ENCODE data around the gene ERBB4. TPM values are rescaled to one million over a fixed set of nuclear protein-coding genes. Genes with fewer than 3 reads are reported as not detected.

Gene ERBB4
- total and polyA plus RNA-seq, 2 of the 8 experiments (the other 6 are each of a cell fraction or from before 2014, with no cell fraction given): 0.34 to 1.3 TPM

GRCh38 chr2:212520340-212520739 lies 18.3 kb downstream of the ERBB4 start:
- H2AFZ ChIP-seq (ENCODE audit: low read length): no peak overlapping the region
- POLR2A ChIA-PET (ENCODE audit: partially characterized antibody): no interaction called here
- H3K27me3 ChIP-seq (replicated peaks in 1 of 4; ENCODE audit: control insufficient read depth in 3 of 4, extremely low read depth in 1 of 4, insufficient read depth in 3 of 4, low read length in 3 of 4): no peaks in the 10 kb centered on the region
- H3K23ac ChIP-seq (ENCODE audit: insufficient read length): no peak overlapping the region
- no peak overlapping the region for H2BK5ac ChIP-seq (ENCODE audit: low read depth, low read length)
- no peak overlapping the region for H2BK15ac ChIP-seq (ENCODE audit: low read length)
- no peaks in the 10 kb centered on the region for H3K79me1 ChIP-seq (ENCODE audit: low read depth, low read length)
- no peak overlapping the region for H2BK20ac ChIP-seq (ENCODE audit: low read length)
- H3K79me2 ChIP-seq (ENCODE audit: control insufficient read depth in 1 of 2, insufficient read depth in 2 of 2, low read length in 2 of 2): no peaks in the 10 kb centered on the region
- WGBS, 2 experiments (ENCODE audit: extremely low coverage in 1 of 2, insufficient coverage in 1 of 2, insufficient read length in 1 of 2, insufficient replicate concordance in 2 of 2, low coverage in 1 of 2, low lambda C conversion rate in 2 of 2, missing lambda C conversion rate in 1 of 2): 47% methylated on average over 2 of the region's 2 CpGs; no CpG with 5 or more reads in 1 of the 2 experiments
- DNase-seq (ENCODE audit: low read depth in 1 of 2, low spot score in 2 of 2) (no peak), FAIRE-seq (no peak)
- peaks cover 0 to 3% (median 0%) of the 10 kb centered on the region in 4 experiments; a peak in 1 of 7 replicates for H3K4me1 ChIP-seq (replicated peaks in 1 of 4; ENCODE audit: control insufficient read depth in 3 of 4, insufficient read depth in 4 of 4, low read length in 3 of 4)
- no peak overlapping the region for H3K4me3 ChIP-seq (ENCODE audit: extremely low read depth in 1 of 4, insufficient read depth in 2 of 4, low read depth in 3 of 4, low read length in 4 of 4)
- no peak overlapping the region for H3K27ac ChIP-seq (ENCODE audit: low read depth, low read length)
- H3K36me3 ChIP-seq (ENCODE audit: control insufficient read depth in 2 of 4, insufficient read depth in 4 of 4, low read length in 3 of 4): no peaks in the 10 kb centered on the region
- H3K56ac ChIP-seq (replicated peaks; ENCODE audit: insufficient read length, low read depth, low read length): no peak overlapping the region
- H3K9ac ChIP-seq (replicated peaks in 1 of 4; ENCODE audit: extremely low read depth in 1 of 4, low read depth in 3 of 4, low read length in 3 of 4): no peak overlapping the region
- no peak overlapping the region for H4K8ac ChIP-seq (ENCODE audit: extremely low read depth, insufficient read depth, low read length)
- TF ChIP-seq CBX5 (IDR thresholded peaks at IDR 0.05; ENCODE audit: low read depth, low read length) (no peak), RAD21 (IDR thresholded peaks at IDR 0.05 in 1 of 2, conservative IDR thresholded peaks at IDR 0.05 in 1 of 2; ENCODE audit: low read depth in 2 of 2, low read length in 2 of 2) (peak; percentile 71 to 73)
- TF ChIP-seq, protein P1, sequence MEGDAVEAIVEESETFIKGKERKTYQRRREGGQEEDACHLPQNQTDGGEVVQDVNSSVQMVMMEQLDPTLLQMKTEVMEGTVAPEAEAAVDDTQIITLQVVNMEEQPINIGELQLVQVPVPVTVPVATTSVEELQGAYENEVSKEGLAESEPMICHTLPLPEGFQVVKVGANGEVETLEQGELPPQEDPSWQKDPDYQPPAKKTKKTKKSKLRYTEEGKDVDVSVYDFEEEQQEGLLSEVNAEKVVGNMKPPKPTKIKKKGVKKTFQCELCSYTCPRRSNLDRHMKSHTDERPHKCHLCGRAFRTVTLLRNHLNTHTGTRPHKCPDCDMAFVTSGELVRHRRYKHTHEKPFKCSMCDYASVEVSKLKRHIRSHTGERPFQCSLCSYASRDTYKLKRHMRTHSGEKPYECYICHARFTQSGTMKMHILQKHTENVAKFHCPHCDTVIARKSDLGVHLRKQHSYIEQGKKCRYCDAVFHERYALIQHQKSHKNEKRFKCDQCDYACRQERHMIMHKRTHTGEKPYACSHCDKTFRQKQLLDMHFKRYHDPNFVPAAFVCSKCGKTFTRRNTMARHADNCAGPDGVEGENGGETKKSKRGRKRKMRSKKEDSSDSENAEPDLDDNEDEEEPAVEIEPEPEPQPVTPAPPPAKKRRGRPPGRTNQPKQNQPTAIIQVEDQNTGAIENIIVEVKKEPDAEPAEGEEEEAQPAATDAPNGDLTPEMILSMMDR (IDR thresholded peaks at IDR 0.05; ENCODE audit: control extremely low read depth in 1 of 3, insufficient read depth in 1 of 3, low read depth in 1 of 3, low read length in 3 of 3): peak in 2 of 3 experiments; percentile 37 to 42; a peak in 2 of 4 replicates
- no peak overlapping the region for H2BK120ac ChIP-seq (replicated peaks; ENCODE audit: low read depth, low read length)
- H4K5ac ChIP-seq (ENCODE audit: insufficient read length, low read depth, low read length): no peak overlapping the region
- no peak overlapping the region for H2AK5ac ChIP-seq (ENCODE audit: low read depth, low read length)
- no peaks in the 10 kb centered on the region for H4K20me1 ChIP-seq (replicated peaks in 1 of 2; ENCODE audit: control insufficient read depth in 1 of 2, insufficient read depth in 2 of 2, low read length in 2 of 2)
- H3K23me2 ChIP-seq (ENCODE audit: low read depth, low read length): no peaks in the 10 kb centered on the region
- no peak overlapping the region for H3K14ac ChIP-seq (ENCODE audit: insufficient read length)
- H3K4me2 ChIP-seq (ENCODE audit: insufficient read depth in 1 of 2, low read depth in 2 of 2, low read length in 2 of 2): no peak overlapping the region
- no peaks in the 10 kb centered on the region for H3K9me3 ChIP-seq (ENCODE audit: insufficient read depth in 2 of 2, low read depth in 1 of 2, low read length in 1 of 2)
- no peak overlapping the region for H4K91ac ChIP-seq (replicated peaks; ENCODE audit: insufficient read length, low read length)
- no peak overlapping the region for H2BK12ac ChIP-seq (ENCODE audit: low read depth, low read length)
- CTCF ChIA-PET (ENCODE audit: partially characterized antibody): interaction anchor here (0.7 to 2.7 kb wide), 16 partner anchors 9 to 931 kb away, joined by 3 to 8 read pairs (median 4); no protein-coding TSS in a partner anchor
- no peak overlapping the region for H3K4ac ChIP-seq (replicated peaks; ENCODE audit: insufficient read length, low read depth, low read length)
- H3K18ac ChIP-seq (ENCODE audit: extremely low read depth, low read length): no peak overlapping the region
